GM19372 (cell line): ENCODE measurements around the gene PANK4.
A peak's percentile ranks its signal among the peaks of the same experiment; 100 is the strongest.

Experiments used
- ATAC-seq: cut with Tn5 transposase; IDR thresholded peaks from one replicate; pipeline ENCODE4 v1.9.1; 2021; ENCODE audit warnings: mild to moderate bottlenecking, low read depth, moderate library complexity; ENCODE audit not compliant: unreplicated experiment

The PANK4 gene

GRCh38 chr1:2532485-2533160 lies 6.2 kb upstream of the PANK4 start:
- ATAC-seq = no peak

GRCh38 chr1:2530513-2531361 lies 4.3 kb upstream of the PANK4 start:
- ATAC-seq = no peak

GRCh38 chr1:2529784-2530512 lies 3.6 kb upstream of the PANK4 start, which contains the start of gene HES5:
HES5 (minus strand) TSS chr1:2530263; CDS start chr1:2530164, 99 bp downstream.
- ATAC-seq = no peak

GRCh38 chr1:2528966-2529783 lies 2.8 kb upstream of the PANK4 start:
- ATAC-seq = no peak

- ATAC-seq = no peak
Observed at GRCh38 chr1:2528611-2528965, 2.2 kb upstream of the PANK4 start.

- no peak for ATAC-seq
Observed at GRCh38 chr1:2528016-2528415, 1.6 kb upstream of the PANK4 start.

- no peak for ATAC-seq
Observed at GRCh38 chr1:2527556-2527860, 1.1 kb upstream of the PANK4 start.

GRCh38 chr1:2526824-2527555 lies 594 bp upstream of the PANK4 start:
- ATAC-seq = peak; percentile 21

GRCh38 chr1:2525572-2525919 lies 850 bp downstream of the PANK4 start:
- ATAC-seq = no peak

- no peak for ATAC-seq
Observed at GRCh38 chr1:2523891-2524609, 2.3 kb downstream of the PANK4 start.

- no peak for ATAC-seq
Observed at GRCh38 chr1:2523191-2523890, 3.1 kb downstream of the PANK4 start.

GRCh38 chr1:2522230-2522629 lies 4.2 kb downstream of the PANK4 start:
- no peak for ATAC-seq

GRCh38 chr1:2520806-2521205 lies 5.6 kb downstream of the PANK4 start:
- no peak for ATAC-seq

GRCh38 chr1:2520206-2520605 lies 6.2 kb downstream of the PANK4 start:
- no peak for ATAC-seq

- no peak for ATAC-seq
Observed at GRCh38 chr1:2519729-2520128, 6.7 kb downstream of the PANK4 start.

GRCh38 chr1:2519029-2519685 lies 7.2 kb downstream of the PANK4 start:
- no peak for ATAC-seq

- no peak for ATAC-seq
Observed at GRCh38 chr1:2518528-2518927, 7.9 kb downstream of the PANK4 start.

- no peak for ATAC-seq
Observed at GRCh38 chr1:2517966-2518365, 8.4 kb downstream of the PANK4 start.
